GM21723 (cell line): ENCODE data around the gene BRD2.

Experiments used
- ATAC-seq: cut with Tn5 transposase; IDR thresholded peaks from one replicate; pipeline ENCODE4 v1.9.1; 2021; ENCODE audit warnings: mild to moderate bottlenecking, moderate library complexity; ENCODE audit not compliant: unreplicated experiment

The BRD2 gene

GRCh38 chr6:33023536-33023935 lies 55.1 kb downstream of the BRD2 start:
- ATAC-seq = no peak

DNA sequence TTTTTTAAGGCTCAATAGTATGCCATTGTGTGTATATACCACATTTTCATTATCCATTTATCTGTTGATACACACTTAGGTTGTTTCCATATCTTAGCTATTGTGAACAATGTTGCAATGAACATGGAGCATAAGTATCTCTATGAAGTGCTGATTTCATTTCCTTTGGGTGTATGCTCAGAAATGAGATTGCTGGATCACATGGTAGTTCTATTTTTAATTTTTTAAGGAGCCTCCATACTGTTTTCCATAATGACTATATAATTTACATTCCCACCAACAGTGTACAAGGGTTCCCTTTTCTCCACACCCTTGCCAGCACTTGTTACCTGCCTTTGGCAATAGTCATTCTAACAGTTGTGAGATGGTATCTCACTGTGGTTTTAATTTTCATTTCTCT lies 56.1 kb downstream of the BRD2 start:
- no peak for ATAC-seq

- ATAC-seq = no peak
These were observed 59.9 kb downstream of the BRD2 start for GRCh38 chr6:33028220-33028849.

DNA sequence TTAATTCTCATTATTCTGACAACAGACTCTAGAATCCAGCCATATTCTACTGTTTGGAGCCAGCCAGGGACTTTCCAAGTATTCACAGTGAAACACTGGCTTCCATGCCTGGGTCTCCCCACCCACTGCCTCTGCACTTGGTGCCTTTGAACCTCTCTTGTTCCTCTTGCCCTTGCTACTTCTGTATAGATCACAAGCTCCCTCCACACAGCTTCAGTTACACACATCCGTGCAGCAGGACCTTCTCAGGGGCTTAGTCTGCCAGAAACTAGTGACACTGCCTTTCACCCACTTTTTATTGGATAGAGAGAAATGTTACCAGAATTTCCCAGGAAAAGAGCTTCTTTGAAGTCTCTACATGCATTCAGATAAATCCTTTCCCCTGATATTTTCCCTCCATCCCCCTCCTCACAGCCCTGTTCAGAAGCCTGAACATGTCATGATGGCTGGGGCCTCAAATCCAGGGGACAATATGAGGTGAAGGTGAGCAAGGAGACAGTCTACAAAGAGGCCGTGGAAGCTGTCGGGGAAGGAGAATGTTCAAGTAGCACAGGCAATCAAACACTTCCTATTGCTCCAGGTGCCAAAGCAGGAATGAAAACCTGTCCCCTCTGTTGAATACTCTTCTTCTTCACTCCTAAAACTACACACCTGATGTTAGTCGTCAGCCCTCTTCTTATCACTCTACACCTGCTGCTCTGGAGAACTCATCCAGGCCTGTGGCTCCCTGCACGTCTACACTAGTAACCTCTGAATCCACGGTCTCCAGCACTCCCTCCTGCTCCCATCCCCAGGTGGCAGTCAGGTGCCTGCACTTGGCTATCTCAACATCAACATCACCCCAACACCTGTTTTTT lies 61.2 kb downstream of the BRD2 start:
- peak; percentile 66 for ATAC-seq

DNA sequence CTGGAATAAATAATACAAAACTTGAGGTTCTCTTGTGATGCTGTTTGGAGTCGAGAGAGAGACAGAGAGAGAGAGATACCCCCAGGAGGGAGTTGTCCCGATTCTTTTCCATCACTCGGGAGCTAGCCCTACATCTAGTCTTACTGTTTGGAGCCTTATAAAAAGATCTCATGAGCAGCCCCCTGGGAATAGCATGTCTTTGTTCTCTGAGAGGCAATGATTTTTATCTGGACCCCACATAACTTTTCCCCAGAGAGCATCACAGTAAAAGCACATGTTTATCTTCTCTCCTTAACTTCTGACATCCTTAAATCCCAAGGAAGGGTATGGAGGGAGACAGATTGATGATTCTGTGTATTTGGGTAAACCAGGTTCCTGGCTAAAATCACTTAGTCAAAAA lies 61.9 kb downstream of the BRD2 start:
- peak; percentile 3 for ATAC-seq
